DND-41 (cell line): ENCODE results near the gene SYNE3.

Experiments used
- ATAC-seq: fragments of 200-7000 bp; cut with Tn5 transposase; 3 replicates; pipeline ENCODE4 v1.9.1; 2021; ENCODE audit warnings: low read depth; ENCODE audit not compliant: insufficient read depth
- DNase-seq: peaks from one replicate; pipeline ENCODE4 v3.0.0-alpha.2; 2020
- H2AFZ ChIP-seq: 2 replicates; pipeline ENCODE4 v1.6.0; 2012; ENCODE audit warnings: low read depth, low read length
- H3K27ac ChIP-seq: 2 replicates; pipeline ENCODE4 v1.5.1; 2012; ENCODE audit warnings: low read length, inconsistent platforms
- H3K27me3 ChIP-seq: fragments of 200-600 bp; sonication (generic); 2 replicates; pipeline ENCODE4 v1.6.0; 2012; ENCODE audit warnings: low read length, mild to moderate bottlenecking, inconsistent platforms; ENCODE audit not compliant: insufficient read depth, poor library complexity
- H3K36me3 ChIP-seq: 2 replicates; pipeline ENCODE4 v1.5.1; 2012; ENCODE audit warnings: low read length, inconsistent platforms; ENCODE audit not compliant: insufficient read depth
- H3K4me1 ChIP-seq: 2 replicates; pipeline ENCODE4 v1.5.1; 2012; ENCODE audit warnings: mild to moderate bottlenecking, low read length; ENCODE audit not compliant: insufficient read depth
- H3K4me2 ChIP-seq: 2 replicates; pipeline ENCODE4 v1.6.0; 2012; ENCODE audit warnings: mild to moderate bottlenecking, moderate library complexity, low read length, inconsistent platforms; ENCODE audit not compliant: insufficient read depth
- H3K4me3 ChIP-seq, 2 experiments: fragments of 200-600 bp in 1 of 2; shearing (Covaris generic) in 1 of 2; 2 replicates each; pipeline ENCODE4 v1.5.1; 2012 to 2016; ENCODE audit warnings: inconsistent platforms in 2 of 2, low read length in 2 of 2, mild to moderate bottlenecking in 2 of 2, low read depth in 1 of 2, moderate library complexity in 1 of 2
- H3K79me2 ChIP-seq: 2 replicates; pipeline ENCODE4 v1.6.0; 2012; ENCODE audit warnings: low read length, inconsistent platforms; ENCODE audit not compliant: insufficient read depth
- H3K9ac ChIP-seq: 2 replicates; pipeline ENCODE4 v1.6.0; 2012; ENCODE audit warnings: low read depth, mild to moderate bottlenecking, inconsistent platforms, low read length, moderate library complexity
- H3K9me3 ChIP-seq: 2 replicates; pipeline ENCODE4 v1.5.1; 2012; ENCODE audit warnings: low read length, moderate library complexity, mild to moderate bottlenecking, inconsistent platforms; ENCODE audit not compliant: insufficient read depth, severe bottlenecking
- H4K20me1 ChIP-seq: 2 replicates; pipeline ENCODE4 v1.6.0; 2012; ENCODE audit warnings: low read length; ENCODE audit not compliant: insufficient read depth
- CTCF ChIP-seq: IDR thresholded peaks from 2 replicates; pipeline ENCODE4 v1.5.1; 2012; ENCODE audit warnings: borderline replicate concordance, low read length, moderate library complexity, mild to moderate bottlenecking; ENCODE audit not compliant: poor library complexity, severe bottlenecking; ENCODE audit errors: extremely low read depth
- EZH2 ChIP-seq: IDR thresholded peaks from 3 replicates; pipeline ENCODE4 v1.6.1; 2012; ENCODE audit warnings: borderline replicate concordance, low read depth, mild to moderate bottlenecking, moderate library complexity, low read length, inconsistent platforms; ENCODE audit not compliant: severe bottlenecking

The SYNE3 gene

GRCh38 chr14:95515596-95516552 lies 576 bp downstream of the SYNE3 start:
- peak; percentile 67 for DNase-seq
- Histone ChIP-seq H3K4me1 (peaks cover 18% of the 10 kb centered on the region), H3K4me2 (peak overlapping the region; percentile 46), H3K27ac (no peak overlapping the region), H2AFZ (0 out of 2 replicates have a peak overlapping the region, but pooled peaks have one; percentile 10), H3K27me3 (peaks cover 16% of the 10 kb centered on the region), H3K4me3 (no peak overlapping the region; a peak in 1 of 4 replicates), H3K9me3 (no peaks in the 10 kb centered on the region), H3K79me2 (no peaks in the 10 kb centered on the region), H3K36me3 (no peaks in the 10 kb centered on the region), H3K9ac (no peak overlapping the region), H4K20me1 (no peaks in the 10 kb centered on the region; the same call in 1 of the 2 replicates)
- no peak for TF ChIP-seq EZH2
- TF ChIP-seq CTCF, result no peak
- peak; percentile 88 for ATAC-seq

- H3K4me3 ChIP-seq, result no peak overlapping the region
- no peaks in the 10 kb centered on the region for H3K9me3 ChIP-seq
- DNase-seq (no peak), ATAC-seq (no peak)
- peaks cover 14% of the 10 kb centered on the region for H3K4me1 ChIP-seq
- H3K9ac ChIP-seq, result no peak overlapping the region
- no peaks in the 10 kb centered on the region; the same call in 1 of the 2 replicates for H4K20me1 ChIP-seq
- no peak overlapping the region for H3K27ac ChIP-seq
- no peaks in the 10 kb centered on the region for H3K79me2 ChIP-seq
- H3K4me2 ChIP-seq, result no peak overlapping the region
- H3K27me3 ChIP-seq, result peaks cover 16% of the 10 kb centered on the region
- no peaks in the 10 kb centered on the region for H3K36me3 ChIP-seq
- H2AFZ ChIP-seq, result no peak overlapping the region
- TF ChIP-seq EZH2, result no peak
- no peak for TF ChIP-seq CTCF
Observed at GRCh38 chr14:95515080-95515489, 1.4 kb downstream of the SYNE3 start.

GRCh38 chr14:95514131-95515079 lies 2.0 kb downstream of the SYNE3 start:
- Histone ChIP-seq H3K4me2 (no peak overlapping the region), H3K4me1 (peaks cover 7% of the 10 kb centered on the region), H3K36me3 (no peaks in the 10 kb centered on the region), H4K20me1 (no peaks in the 10 kb centered on the region; the same call in 1 of the 2 replicates), H3K4me3 (no peak overlapping the region), H3K27me3 (peaks cover 16% of the 10 kb centered on the region), H3K27ac (no peak overlapping the region), H2AFZ (no peak overlapping the region), H3K9ac (no peak overlapping the region), H3K9me3 (no peaks in the 10 kb centered on the region), H3K79me2 (no peaks in the 10 kb centered on the region)
- TF ChIP-seq CTCF (no peak), EZH2 (no peak)
- DNase-seq, result no peak
- ATAC-seq, result no peak
